NCI-H1092 (cell line): Measurements from ENCODE around the gene LGALS3BP.

Experiments
- DNase-seq: peaks from one replicate; lab custom pipeline; 2025; lab: John Stamatoyannopoulos, UW

The LGALS3BP gene

GRCh38 chr17:79012563-79013134 is 32.9 kb upstream of the LGALS3BP start:
- no peak for DNase-seq

DNA sequence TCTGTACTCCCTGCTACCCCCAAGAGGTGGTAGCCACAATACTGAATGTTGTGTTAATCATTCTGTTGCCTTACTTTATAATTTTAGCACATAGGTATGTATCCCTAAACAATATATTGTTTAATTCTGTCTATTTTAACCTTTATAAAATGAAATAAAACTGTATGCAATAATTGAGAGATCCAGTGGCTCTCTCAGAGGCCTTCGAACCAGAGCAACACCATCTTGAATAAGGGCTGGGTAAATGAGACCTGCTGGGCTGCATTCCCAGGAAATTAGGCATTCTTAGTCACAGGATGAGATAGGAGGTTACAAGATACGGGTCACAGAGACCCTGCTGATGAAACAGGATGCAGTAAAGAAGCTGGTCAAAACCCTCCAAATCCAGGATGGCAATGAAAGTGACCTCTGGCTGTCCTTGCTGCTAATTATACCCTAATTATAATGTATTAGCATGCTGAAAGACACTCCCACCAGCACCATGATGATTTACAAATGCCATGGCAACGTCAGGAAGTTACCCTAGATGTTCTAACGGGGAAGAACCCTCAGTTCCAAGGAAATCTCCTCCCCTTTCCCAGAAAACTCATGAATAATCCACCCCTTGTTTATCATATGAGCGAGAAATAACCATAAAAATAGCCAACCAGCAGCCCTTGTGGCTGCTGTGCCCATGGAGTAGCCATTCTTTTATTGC is 31.9 kb upstream of the LGALS3BP start:
- DNase-seq: no peak

DNA sequence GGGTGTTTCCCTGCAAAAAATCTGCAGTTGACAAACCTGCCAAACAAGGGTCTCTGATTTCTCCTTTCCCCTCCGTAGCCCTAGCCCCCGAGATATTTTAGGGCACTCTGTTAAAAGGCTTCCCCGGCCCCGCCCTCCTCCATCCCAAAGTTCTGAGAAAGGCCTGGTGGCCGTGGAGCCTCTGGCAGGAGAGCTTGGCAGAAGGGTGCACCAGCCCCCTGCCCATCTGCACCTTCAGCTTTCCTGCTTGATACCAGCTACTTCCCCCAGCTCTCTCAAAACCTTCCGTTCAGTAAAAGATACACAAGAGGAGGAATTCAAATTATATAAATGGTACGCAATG is 30.6 kb upstream of the LGALS3BP start:
- DNase-seq: no peak

GRCh38 chr17:79009397-79010303 is 29.9 kb upstream of the LGALS3BP start, which contains the start of gene CANT1:
Gene CANT1 (minus strand): TSS chr17:79009764. CDS start chr17:78997622, 12,142 bp downstream.
- peak; percentile 55 for DNase-seq

DNA sequence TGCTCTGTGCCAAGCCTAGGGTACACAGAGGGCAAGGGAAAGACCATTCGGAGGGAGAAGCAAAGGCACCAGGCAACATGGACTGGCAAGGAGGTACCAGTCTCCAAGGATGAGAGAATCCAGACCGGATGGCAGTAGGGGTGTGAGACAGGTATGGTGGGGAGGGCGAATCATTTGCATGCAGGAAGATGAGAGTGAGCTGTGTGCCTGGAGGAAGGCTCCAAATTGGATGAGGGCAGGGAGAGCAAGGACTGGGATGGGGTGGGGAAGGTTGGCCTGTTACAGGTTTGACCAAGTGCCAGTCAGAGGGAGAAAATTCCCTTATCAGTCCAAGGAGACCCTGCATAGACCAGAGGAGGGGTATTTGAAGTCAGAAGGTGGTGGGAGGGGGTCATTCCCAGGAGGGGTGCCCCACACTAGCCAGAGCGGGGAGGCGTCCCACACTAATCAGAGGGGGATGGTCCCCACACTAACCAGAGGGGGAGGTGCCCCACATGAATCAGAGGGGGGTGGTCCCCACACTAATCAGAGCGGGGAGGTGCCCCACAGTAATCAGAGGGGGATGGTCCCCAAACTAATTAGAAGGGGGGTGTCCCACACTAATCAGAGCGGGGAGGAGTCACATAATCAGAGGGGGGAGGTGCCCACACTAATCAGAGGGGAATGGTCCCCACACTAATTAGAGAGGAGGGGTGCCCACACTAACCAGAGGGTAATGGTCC is 29.1 kb upstream of the LGALS3BP start:
- no peak for DNase-seq

DNA sequence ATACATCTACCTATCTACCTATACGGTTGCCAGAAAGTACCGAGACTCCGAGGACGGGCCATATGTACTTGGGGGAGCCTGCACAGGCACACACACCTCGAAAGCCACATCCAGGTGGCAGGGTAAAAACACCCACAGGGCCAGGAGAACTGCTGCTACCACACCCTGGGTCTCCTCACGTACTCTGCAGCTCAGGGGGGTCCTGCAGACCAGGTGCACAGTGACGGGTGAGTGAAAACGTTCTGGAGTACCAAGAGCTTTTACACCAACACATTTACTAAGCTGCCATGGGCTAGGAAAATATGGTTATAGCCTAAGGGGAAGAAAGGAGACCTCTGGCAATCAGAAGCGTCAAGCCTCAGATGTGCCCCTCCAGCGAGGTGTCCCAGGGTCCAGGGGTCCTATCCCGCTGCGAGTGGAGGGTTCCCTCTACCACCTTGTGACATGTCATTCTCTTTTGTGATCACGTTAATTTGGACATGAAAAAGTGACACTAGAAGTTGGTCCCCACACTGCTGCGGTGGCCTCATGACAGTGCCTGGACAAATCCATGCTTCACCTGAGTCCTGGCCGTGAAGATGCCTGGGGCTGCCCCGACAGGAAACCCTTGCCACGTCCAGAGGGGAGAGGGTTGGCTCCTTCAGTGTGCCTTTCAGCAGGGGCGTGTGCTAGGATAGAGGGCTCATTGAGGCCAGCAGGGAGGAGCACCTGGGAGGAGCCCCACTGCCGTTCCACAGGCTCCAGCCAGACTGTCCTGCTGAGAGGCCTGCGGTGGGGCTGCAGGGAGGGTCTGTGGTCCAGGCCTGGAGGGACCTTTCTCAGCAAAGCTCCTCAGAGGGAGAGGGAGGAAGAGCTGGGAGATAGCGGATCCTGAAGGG is 28.0 kb upstream of the LGALS3BP start:
- DNase-seq: no peak

DNA sequence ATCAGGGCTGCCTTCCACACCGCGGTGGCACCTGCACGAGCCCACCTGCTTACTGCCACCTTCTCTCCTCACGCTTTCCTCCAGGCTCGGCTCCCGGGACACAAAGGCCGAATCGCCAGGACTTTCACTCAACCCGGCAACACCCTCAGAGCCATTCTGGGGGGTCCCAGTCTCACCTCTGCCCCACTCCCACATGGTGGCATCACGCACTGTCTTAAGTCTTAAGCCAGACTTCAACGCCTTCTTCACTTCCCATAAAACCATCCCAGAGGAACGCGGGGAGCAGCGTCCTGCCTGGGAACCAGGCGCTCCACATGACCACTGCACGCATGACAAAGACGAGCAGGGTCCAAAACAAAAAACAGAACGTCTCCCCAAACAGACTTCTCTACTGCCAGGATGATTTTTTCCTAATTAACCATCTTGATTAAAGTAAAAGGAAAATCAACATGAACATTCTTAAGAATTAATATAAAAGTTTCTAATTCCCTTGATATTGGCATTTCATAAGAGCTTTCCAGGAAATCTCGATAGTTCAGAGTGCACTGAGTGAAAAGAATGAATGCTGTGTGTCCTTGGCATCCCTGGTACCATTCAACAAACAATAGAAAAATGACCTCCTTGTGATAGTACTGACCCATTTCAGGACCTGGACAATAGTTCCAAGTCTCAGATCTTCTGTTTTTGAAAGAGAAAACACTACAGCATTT is 27.2 kb upstream of the LGALS3BP start:
- no peak for DNase-seq

DNA sequence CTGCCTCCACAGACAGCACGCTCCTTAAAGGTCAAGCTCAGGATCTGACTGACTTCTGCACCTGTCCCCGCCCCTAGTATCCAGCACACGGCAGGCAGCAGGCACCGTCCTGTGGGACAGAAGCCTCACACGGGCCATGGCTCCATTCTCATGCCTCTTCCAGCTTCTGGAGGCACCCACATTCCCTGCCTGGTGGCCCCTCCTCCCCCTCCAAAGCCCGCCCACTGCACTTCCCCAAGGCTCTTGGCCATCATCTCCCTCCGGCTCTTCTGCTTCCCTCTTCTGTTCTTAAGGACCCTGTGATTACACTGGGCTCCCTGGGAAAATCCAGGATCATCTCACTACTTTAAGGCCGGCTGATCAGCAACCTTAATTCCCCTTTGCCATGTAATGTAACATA is 26.3 kb upstream of the LGALS3BP start:
- no peak for DNase-seq

DNA sequence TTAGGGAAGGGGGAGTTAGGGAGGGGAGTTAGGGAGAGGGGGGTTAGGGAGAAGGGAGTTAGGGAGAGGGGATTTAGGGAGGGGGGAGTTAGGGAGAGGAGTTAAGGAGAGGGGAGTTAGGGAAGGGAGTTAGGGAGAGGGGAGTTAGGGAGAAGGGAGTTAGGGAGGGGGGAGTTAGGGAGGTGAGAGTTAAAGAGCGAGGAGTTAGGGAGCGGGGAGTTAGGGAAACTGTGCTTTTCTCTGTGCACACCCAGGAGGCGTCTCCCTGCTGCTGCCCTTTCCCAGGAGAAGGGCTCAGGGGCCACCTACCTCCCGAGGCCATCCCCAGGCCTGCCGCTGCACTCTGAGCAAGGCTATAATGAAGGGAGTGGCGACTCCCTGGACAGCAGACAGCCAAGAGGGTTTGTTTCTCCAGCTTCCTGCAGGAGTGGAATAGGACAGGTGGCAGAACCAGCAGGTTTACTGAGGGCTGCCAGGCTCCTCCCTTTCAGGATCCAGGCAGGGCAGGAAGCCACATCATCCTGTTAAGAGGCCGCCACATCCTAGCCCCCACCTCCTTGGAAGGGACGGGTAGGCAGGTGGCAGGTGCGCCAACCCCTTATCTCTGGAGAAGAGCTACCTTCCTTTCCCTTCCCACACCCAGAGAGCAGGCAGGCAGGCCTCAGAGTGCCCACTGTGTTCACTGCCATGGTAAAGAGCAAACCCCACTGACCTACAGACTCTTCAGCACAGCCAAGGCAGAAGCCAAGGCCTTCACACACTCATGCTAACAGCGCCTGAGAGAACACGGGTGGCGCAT is 25.5 kb upstream of the LGALS3BP start:
- DNase-seq: no peak

GRCh38 chr17:79003661-79004411 is 24.1 kb upstream of the LGALS3BP start:
- DNase-seq: no peak

DNA sequence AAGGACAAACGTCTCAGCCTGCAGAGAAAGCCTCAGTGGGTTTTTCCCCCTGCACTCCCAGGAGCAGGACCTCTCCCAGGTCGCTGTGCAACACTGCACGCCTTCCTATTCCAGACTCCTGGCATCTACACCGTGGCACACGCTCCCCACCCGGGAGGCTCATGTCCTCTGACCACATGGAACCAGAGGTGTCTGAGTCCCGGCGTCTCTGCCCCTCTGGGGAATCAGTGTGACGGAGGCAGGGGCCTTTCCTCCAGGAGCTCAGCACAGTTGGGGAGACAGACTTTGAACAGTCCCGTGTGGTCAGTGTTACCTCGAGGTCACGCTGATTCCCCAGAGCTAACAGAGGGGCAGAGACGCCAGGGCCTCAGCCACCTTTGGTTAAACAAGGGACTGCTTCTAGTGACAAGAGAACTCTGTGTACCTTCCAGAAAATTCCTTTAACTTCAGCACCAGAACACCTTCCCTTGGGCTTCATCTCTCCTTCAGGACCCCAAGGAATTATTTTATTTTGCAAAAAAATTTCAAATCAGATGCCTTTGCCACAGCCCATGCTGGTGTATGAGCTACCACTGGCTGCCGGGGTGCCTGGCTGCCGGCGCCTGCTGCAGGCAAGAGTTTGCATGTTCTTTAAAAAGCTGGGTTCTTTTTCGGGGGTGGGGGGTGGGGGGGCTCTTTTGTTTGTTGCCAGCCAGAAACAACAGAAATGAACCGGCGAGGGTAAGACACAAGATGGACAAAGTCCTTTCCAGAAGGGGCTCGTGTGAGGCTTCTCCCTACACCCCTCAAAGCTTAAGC is 23.3 kb upstream of the LGALS3BP start:
- no peak for DNase-seq

DNA sequence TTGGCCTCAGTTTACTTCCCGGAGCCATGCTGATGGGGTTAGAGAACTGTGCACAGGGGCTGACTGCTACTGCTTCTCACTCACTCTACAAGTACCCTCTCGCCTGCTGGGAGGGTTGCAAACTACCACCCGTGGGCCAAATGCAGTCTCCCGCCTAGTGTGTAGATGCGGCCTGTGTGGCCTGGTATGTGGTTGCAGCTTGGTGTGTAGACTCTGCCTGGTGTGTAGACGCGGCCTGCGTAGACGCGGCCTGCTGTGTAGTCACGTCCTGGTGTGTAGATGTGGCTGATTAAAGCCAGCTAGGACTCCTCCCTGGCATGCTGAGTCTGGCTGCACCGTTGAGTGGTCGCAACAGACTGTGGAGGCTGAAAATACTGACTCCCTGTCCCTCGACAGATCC is 22.6 kb upstream of the LGALS3BP start:
- DNase-seq: no peak

- no peak for DNase-seq
Measured at GRCh38 chr17:79001190-79002020, 21.7 kb upstream of the LGALS3BP start.

DNA sequence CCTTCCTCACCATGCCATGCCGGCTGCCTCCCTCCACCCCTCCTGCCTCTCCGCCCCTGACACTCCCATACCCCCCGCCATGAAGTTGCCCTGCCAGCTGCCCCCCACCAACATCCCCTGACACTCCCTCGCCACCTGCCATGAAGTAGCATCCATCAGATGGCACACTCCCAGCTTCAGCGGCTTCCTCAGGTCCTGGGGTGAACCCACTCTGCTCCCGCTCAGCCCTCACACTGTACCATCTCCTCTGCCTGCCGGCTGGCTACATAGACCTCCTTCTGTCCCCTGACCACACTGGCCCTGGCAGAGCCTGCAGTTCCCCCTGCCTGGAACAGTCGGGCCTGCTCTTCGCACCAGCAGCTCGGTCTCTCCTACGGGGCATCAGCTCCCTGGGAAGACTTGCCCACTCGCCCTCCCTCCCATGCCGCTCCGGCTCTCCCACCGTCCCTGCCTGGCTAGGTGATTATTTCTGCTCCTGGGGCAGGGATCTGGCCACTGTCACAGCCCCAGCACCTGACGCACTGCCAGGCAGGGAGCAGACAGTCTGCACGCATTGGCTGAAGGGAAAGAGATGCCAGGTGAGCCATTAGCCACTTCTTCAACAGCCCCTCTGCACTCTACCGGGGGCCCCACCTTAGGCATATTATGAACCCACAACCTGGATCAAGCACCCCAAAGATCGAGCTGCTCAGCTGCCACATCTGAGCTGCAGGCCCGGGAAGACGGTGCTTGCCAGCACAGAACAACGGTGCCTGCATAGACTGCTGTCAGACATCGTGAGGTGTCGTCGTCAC is 20.9 kb upstream of the LGALS3BP start:
- DNase-seq: no peak

DNA sequence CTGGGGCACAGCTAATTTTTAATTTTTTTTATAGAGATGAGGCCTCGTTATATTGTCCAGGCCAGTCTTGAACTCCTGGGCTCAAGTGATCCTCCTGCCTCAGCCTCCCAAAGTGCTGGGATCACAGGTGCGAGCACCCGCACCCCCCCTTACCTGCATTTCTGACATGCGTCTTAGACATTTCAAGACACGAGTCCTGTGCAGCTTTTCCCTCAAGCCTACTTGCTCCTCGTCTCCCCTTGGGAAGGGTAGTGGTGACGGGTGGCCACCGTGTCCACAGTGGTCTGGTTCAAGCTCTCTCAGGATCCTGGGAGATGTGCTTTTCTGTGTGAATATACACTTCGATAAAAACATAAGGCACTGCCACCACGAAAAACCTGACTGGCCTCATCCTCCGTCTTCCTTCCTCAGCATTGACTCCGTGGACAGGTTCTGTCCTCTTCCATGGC is 20.2 kb upstream of the LGALS3BP start:
- no peak for DNase-seq

- DNase-seq: no peak
Measured at GRCh38 chr17:78999056-78999768, 19.5 kb upstream of the LGALS3BP start.
